CD1c-positive myeloid dendritic cell (primary cell): ENCODE data around the gene ACSS1.
"Not testable (repeated sequence)": the region's sequence is repeated elsewhere in the genome, so short reads cannot be mapped to it uniquely, and the experiment has no call there.

ENCODE experiments used
- DNase-seq: peaks from one replicate; pipeline ENCODE4 v3.0.0-alpha.2; 2016; ENCODE audit errors: extremely low spot score

Gene ACSS1

GRCh38 chr20:25011261-25011660 lies 46.7 kb downstream of the ACSS1 start:
- no peak for DNase-seq

DNA sequence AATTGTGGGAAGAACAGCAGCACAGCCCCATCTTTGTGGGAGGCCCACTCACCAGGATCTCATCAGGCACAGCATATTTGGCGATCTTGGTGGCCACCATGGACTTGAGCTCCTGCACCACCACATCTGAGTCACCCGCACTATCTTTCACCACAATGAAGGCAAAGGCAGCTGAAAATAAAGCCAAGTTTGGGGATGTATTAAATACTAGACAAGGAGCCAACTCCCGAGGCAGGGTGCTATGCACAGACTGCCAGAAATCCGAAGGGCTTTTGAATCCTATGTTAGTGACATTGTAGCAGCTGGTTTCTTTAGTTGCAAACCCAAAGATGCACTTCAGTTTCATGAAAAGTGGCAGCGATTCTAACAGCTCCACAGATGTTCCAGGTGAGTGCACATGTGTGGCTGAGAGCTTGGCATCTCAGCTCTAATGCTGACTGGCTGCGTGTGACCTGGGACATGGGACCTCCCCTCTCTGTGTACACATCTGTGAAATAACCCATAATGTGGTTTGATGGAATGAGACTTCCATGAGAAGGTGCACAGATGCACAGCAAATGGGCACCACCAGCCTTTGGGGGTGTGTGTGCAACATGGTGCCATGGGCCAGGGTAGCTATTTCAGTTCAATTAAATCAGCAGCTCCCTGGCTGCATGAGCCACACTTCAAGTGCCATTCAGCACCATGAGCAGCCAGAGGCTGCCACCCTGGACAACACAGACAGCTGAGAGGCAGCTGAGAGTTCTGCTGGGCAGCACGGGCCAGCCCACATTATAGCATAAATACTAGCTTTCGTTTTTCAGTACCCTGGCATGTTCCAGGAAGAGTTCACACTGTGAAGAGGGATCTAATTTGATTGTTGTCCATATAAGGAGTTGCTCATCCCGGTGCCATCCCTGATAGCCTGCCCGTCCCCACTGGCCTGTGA lies 48.5 kb downstream of the ACSS1 start:
- DNase-seq = no peak

GRCh38 chr20:25008388-25009217 lies 49.3 kb downstream of the ACSS1 start:
- no peak for DNase-seq

DNA sequence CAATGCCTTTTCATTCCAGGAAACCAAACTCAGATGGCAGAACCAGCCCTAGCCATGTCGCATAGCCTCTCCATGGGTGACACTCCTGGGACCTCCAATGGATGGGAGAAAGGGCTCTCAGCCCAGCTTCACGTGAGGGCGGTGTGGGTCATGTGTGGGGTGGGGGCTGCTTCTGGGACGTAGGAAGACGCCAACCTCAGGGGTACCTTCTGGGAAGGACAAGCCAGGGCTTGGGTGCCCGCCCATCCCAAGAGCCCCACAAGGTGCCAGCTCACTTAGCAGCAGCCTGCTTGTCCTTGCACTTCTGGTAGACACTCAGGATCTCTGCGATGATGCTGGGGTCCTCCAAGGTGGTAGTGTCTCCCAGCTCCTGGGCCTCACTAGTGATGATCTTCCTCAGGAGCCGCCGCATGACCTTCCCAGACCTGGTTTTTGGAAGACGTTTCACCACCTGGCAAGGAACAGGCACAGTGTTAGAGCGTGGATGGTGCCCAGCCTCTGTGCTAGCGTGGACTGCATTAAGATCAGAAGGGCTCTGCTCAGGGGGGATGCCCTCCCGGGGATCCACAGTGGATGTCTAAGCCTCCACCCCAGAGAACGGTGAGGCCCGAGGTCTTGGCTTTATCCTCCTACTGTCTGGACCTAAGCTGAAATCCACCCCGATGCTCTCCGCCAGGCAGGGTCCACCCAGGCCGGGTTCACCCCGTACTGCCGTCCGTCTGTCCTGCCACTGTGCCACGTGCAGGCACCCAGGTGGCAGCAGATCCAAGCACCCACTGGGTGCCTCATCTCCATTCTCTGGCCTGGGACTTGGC lies 50.2 kb downstream of the ACSS1 start:
- no peak for DNase-seq

- DNase-seq = no peak
These were observed 51.3 kb downstream of the ACSS1 start for GRCh38 chr20:25006431-25007167.

DNA sequence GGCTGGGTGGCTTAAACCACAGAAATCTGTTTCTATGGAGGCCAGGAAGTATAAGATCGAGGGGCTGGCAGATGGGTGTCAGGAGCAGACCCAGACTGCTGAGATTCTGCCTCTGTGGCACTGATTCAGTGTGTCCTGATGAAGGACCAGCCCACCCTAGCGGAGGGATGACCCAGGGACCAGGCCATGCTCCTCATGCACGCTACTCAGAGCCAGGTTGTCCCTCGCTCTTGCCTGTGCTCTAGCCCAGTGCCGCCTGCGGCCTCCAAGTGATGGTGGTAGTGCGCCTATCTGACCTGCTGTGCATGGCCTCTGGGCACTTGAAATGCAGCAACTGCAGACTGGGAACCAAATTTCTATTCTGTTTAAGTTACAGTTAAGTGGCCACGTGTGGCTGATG lies 52.3 kb downstream of the ACSS1 start:
- DNase-seq = no peak

- no peak for DNase-seq
These were observed 52.7 kb downstream of the ACSS1 start for GRCh38 chr20:25005220-25005619.

DNA sequence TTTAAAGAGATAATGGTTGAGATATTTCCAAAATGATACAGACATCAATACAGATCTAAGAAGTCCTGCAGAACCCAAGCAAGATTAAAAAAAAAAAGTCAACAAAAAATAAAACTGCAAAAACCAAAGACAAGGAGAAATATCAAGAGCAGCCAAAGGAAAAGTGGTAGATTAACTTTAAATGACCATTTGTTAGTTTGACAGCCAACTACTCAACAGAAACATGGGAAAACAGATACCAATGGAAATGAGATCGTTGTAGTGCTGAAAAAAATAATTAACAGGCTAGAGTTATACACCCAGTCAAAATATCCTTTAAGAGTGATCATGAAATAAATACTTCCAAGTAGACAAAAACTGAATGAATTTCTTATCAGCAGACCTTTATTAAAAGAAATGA lies 54.9 kb downstream of the ACSS1 start:
- no peak for DNase-seq

- not testable (repeated sequence) for DNase-seq
These were observed 56.6 kb downstream of the ACSS1 start for GRCh38 chr20:25001323-25001722.

- DNase-seq = no peak
These were observed 57.6 kb downstream of the ACSS1 start for GRCh38 chr20:25000268-25000801.

DNA sequence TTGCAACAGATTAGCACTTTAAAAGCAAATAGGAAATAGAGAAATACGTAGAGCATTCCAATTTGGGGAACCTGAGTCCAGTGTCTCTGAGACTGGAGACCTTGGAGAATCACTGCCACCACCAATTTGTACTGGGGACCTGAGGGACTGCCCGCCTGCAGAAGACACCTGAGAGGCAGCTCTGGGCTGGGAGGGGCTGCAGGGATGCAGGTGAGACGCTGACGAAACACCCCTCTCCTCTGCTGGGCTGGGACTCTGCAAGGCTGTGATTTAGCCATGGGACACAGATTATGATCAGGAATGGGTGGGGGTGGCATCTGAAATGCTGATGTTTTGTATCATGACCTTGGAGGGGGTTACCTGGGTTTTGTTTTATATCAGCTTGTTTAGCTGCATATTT lies 58.4 kb downstream of the ACSS1 start:
- DNase-seq = no peak

- no peak for DNase-seq
These were observed 59.1 kb downstream of the ACSS1 start for GRCh38 chr20:24998631-24999445.

GRCh38 chr20:24998121-24998520 lies 59.8 kb downstream of the ACSS1 start:
- DNase-seq = no peak

GRCh38 chr20:24996449-24997377 lies 61.2 kb downstream of the ACSS1 start:
- no peak for DNase-seq

- no peak for DNase-seq
These were observed 62.0 kb downstream of the ACSS1 start for GRCh38 chr20:24995741-24996448.

- DNase-seq = peak; percentile 86
These were observed 63.2 kb downstream of the ACSS1 start for GRCh38 chr20:24994470-24995368.

DNA sequence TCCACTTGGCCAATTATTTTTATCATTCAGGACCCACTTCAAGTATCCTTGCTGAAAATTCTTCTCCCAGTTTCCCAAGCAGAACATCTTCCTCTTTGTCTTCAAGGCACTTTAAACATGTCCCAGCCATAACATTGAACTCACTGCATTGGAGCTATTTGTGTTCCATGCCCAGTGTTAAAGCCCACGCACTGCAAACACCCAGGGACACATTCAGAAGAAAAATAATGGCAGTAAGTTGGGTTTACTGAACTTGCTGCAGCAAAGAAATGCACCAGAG lies 63.8 kb downstream of the ACSS1 start:
- no peak for DNase-seq
